CD14-positive monocyte (primary cell): ENCODE data around the gene PUM2. TPM values are rescaled to one million over a fixed set of nuclear protein-coding genes. Genes with fewer than 3 reads are reported as not detected.
"Not testable (repeated sequence)": the region's sequence is repeated elsewhere in the genome, so short reads cannot be mapped to it uniquely, and the experiment has no call there.

Experiments
- DNase-seq, 3 donors: peaks; one replicate each; pipeline ENCODE4 v3.0.0-alpha.2; 2011 to 2022
- H2AFZ ChIP-seq: 2 replicates; pipeline ENCODE4 v1.6.0; 2012; ENCODE audit warnings: mild to moderate bottlenecking, low read depth, low read length, inconsistent platforms; ENCODE audit not compliant: insufficient read depth, poor library complexity, severe bottlenecking
- H3K27ac ChIP-seq, 2 donors: 1 replicate in 1 of 2; 2 replicates in 1 of 2; pipeline ENCODE4 v1.5.1; 2012 to 2013; ENCODE audit warnings: low read length in 2 of 2, control low read depth in 1 of 2, inconsistent platforms in 1 of 2, low read depth in 1 of 2, mild to moderate bottlenecking in 1 of 2
- H3K27me3 ChIP-seq, 2 donors: one replicate each; pipeline versions ENCODE4 v1.6.0 to v1.6.1; 2011 to 2013; ENCODE audit warnings: low read length in 2 of 2; ENCODE audit not compliant: control insufficient read depth in 2 of 2, insufficient read depth in 2 of 2
- H3K36me3 ChIP-seq, 2 donors: replicated peaks in 1 of 2; 1 replicate in 1 of 2; 2 replicates in 1 of 2; pipeline versions ENCODE4 v1.5.1 to v1.6.1; 2012 to 2013; ENCODE audit warnings: low read length in 2 of 2, control low read depth in 1 of 2, inconsistent platforms in 1 of 2, mild to moderate bottlenecking in 1 of 2; ENCODE audit not compliant: insufficient read depth in 2 of 2, control insufficient read depth in 1 of 2
- H3K4me1 ChIP-seq, 2 donors: 1 replicate in 1 of 2; 2 replicates in 1 of 2; pipeline versions ENCODE4 v1.5.1 to v1.6.1; 2012 to 2013; ENCODE audit warnings: low read length in 2 of 2, control low read depth in 1 of 2, inconsistent platforms in 1 of 2, mild to moderate bottlenecking in 1 of 2, moderate library complexity in 1 of 2; ENCODE audit not compliant: insufficient read depth in 2 of 2, control insufficient read depth in 1 of 2
- H3K4me2 ChIP-seq: replicated peaks from 2 replicates; pipeline ENCODE3; 2012; ENCODE audit warnings: low read length, moderate library complexity, mild to moderate bottlenecking; ENCODE audit not compliant: poor library complexity, severe bottlenecking; ENCODE audit errors: extremely low read depth
- H3K4me3 ChIP-seq, 3 experiments: fragments of 200-600 bp in 1 of 3; sonication (generic) in 1 of 3; replicated peaks in 1 of 3; 1 replicate in 2 of 3; 2 replicates in 1 of 3; pipeline ENCODE4 v1.5.1; 2011 to 2013; ENCODE audit warnings: low read length in 3 of 3, mild to moderate bottlenecking in 3 of 3, control low read depth in 2 of 3, low read depth in 2 of 3, inconsistent platforms in 1 of 3, moderate library complexity in 1 of 3
- H3K79me2 ChIP-seq: 2 replicates; pipeline ENCODE4 v1.6.0; 2012; ENCODE audit warnings: mild to moderate bottlenecking, control low read depth, inconsistent platforms, low read length, moderate library complexity; ENCODE audit not compliant: insufficient read depth
- H3K9ac ChIP-seq: 2 replicates; pipeline ENCODE4 v1.6.0; 2017; ENCODE audit warnings: low read length, mild to moderate bottlenecking; ENCODE audit not compliant: insufficient read depth, poor library complexity, severe bottlenecking
- H3K9me3 ChIP-seq, 2 donors: replicated peaks in 1 of 2; 1 replicate in 1 of 2; 2 replicates in 1 of 2; pipeline versions ENCODE4 v1.5.1 to v1.6.1; 2012 to 2013; ENCODE audit warnings: low read length in 2 of 2, control low read depth in 1 of 2; ENCODE audit not compliant: control insufficient read depth in 1 of 2, insufficient read depth in 1 of 2
- H4K20me1 ChIP-seq: 2 replicates; pipeline ENCODE4 v1.6.0; 2012; ENCODE audit warnings: mild to moderate bottlenecking, low read length, control low read depth, moderate library complexity; ENCODE audit not compliant: insufficient read depth
- H3K27ac Mint-ChIP-seq, 7 donors: one replicate each; pipeline ENCODE4 v1.8.0; 2020; ENCODE audit warnings: mild to moderate bottlenecking in 7 of 7, mixed read lengths in 7 of 7, moderate library complexity in 6 of 7, inconsistent platforms in 2 of 7
- H3K27me3 Mint-ChIP-seq, 3 donors: one replicate each; pipeline ENCODE4 v1.8.0; 2021 to 2022; ENCODE audit warnings: low read depth in 3 of 3, mild to moderate bottlenecking in 3 of 3, mixed read lengths in 3 of 3, moderate library complexity in 3 of 3, inconsistent platforms in 1 of 3
- H3K36me3 Mint-ChIP-seq, 2 donors: one replicate each; pipeline ENCODE4 v1.8.0; 2020; ENCODE audit warnings: mixed read lengths in 2 of 2, inconsistent platforms in 1 of 2, mild to moderate bottlenecking in 1 of 2
- H3K4me1 Mint-ChIP-seq: one replicate; pipeline ENCODE4 v1.8.0; 2020; ENCODE audit warnings: mild to moderate bottlenecking, mixed read lengths
- H3K4me3 Mint-ChIP-seq, 2 donors: one replicate each; pipeline ENCODE4 v1.8.0; 2020; ENCODE audit warnings: mild to moderate bottlenecking in 2 of 2, mixed read lengths in 2 of 2, moderate library complexity in 1 of 2
- H3K9me3 Mint-ChIP-seq, 7 donors: one replicate each; pipeline ENCODE4 v1.8.0; 2020 to 2022; ENCODE audit warnings: mixed read lengths in 7 of 7, mild to moderate bottlenecking in 6 of 7, moderate library complexity in 6 of 7, inconsistent platforms in 2 of 7
- CTCF ChIP-seq: fragments of 200-600 bp; IDR thresholded peaks from one replicate; pipeline ENCODE4 v1.8.0; 2022; ENCODE audit warnings: antibody characterized with exemption, mild to moderate bottlenecking
- WGBS: methylation state at CpG from one replicate; pipeline ENCODE4 v1.1.5; 2013; ENCODE audit warnings: missing lambda C conversion rate; ENCODE audit not compliant: insufficient coverage; 5-methylcytosine and 5-hydroxymethylcytosine counted together
- intact Hi-C, 2 donors: fragments of 100-400 bp; cut with micrococcal nuclease; formaldehyde crosslinking; loops; one replicate each; pipeline versions ENCODE4 v1.15.0 to v1.15.1; 2023
- polyA plus RNA-seq, 3 donors: library from polyadenylated mRNA; depleted of rRNA in 1 of 3; unstranded in 2 of 3; stranded (reverse) in 1 of 3; fragments of 300-500 nt in 2 of 3; fragments of >200 nt in 1 of 3; fragmentation: Illumina TruSeq in 2 of 3; gene quantifications; 1 replicate in 2 of 3; 2 replicates in 1 of 3; pipeline ENCODE4 v1.2.3, GENCODE V29; 2012 to 2021

The PUM2 gene
- polyA plus RNA-seq, 3 donors: 7.2 to 22.4 (median 8.3) TPM

GRCh38 chr2:20242727-20243377 lies 107.8 kb downstream of the PUM2 start:
- Mint-ChIP-seq H3K4me1 (peaks cover 4% of the 10 kb centered on the region), H3K27me3 (peaks cover 2 to 14% (median 13%) of the 10 kb centered on the region in 3 donors), H3K36me3 (peaks cover 7 to 15% of the 10 kb centered on the region in 2 donors), H3K9me3 (peaks cover 0 to 7% (median 6%) of the 10 kb centered on the region in 7 donors), H3K4me3 (no peak overlapping the region), H3K27ac (no peak overlapping the region)
- H3K27ac ChIP-seq: no peak overlapping the region
- TF ChIP-seq CTCF: no peak
- H3K4me1 ChIP-seq: peaks cover 3 to 5% of the 10 kb centered on the region in 2 donors
- H3K79me2 ChIP-seq: no peaks in the 10 kb centered on the region
- 74% methylated on average over 2 of the region's 9 CpGs for WGBS
- H2AFZ ChIP-seq: no peak overlapping the region
- no peak overlapping the region for H3K4me2 ChIP-seq
- H3K9me3 ChIP-seq: peaks cover 0 to 4% of the 10 kb centered on the region in 2 donors
- H3K36me3 ChIP-seq: peaks cover 9 to 11% of the 10 kb centered on the region in 2 donors
- DNase-seq: no peak
- H3K9ac ChIP-seq: no peak overlapping the region
- no peaks in the 10 kb centered on the region for H3K27me3 ChIP-seq
- H4K20me1 ChIP-seq: no peaks in the 10 kb centered on the region
- intact Hi-C loops: no loop called here
- H3K4me3 ChIP-seq: no peak overlapping the region

GRCh38 chr2:20241973-20242726 lies 108.5 kb downstream of the PUM2 start:
- intact Hi-C loops: no loop called here
- Mint-ChIP-seq H3K27me3 (peaks cover 7 to 18% (median 14%) of the 10 kb centered on the region in 3 donors), H3K4me3 (peak overlapping the region; percentile 17 to 85), H3K36me3 (peaks cover 0 to 8% of the 10 kb centered on the region in 2 donors), H3K9me3 (peaks cover 0 to 13% (median 9%) of the 10 kb centered on the region in 7 donors), H3K4me1 (peaks cover 4% of the 10 kb centered on the region), H3K27ac (peak overlapping the region in 1 of 7 donors; percentile 31)
- peak in 1 of 3 donors; percentile 14 for DNase-seq
- Histone ChIP-seq H3K27ac (no peak overlapping the region), H2AFZ (no peak overlapping the region), H3K4me1 (peaks cover 3 to 5% of the 10 kb centered on the region in 2 donors), H3K4me2 (peak overlapping the region; percentile 45), H3K4me3 (peak overlapping the region in 1 of 3 experiments; percentile 24), H3K9ac (no peak overlapping the region), H3K79me2 (no peaks in the 10 kb centered on the region), H3K9me3 (peaks cover 0 to 4% of the 10 kb centered on the region in 2 donors), H3K27me3 (no peaks in the 10 kb centered on the region), H3K36me3 (peaks cover 3 to 4% of the 10 kb centered on the region in 2 donors), H4K20me1 (no peaks in the 10 kb centered on the region)
- TF ChIP-seq CTCF: peak; percentile 77
- WGBS: 61% methylated on average over 22 of the region's 43 CpGs

- H3K27ac ChIP-seq, DNase-seq, intact Hi-C loops, H3K27ac Mint-ChIP-seq, H3K9me3 ChIP-seq, H3K4me2 ChIP-seq, H3K36me3 Mint-ChIP-seq, H3K4me1 ChIP-seq, H3K4me3 ChIP-seq, H2AFZ ChIP-seq, H3K27me3 ChIP-seq, H3K9ac ChIP-seq, H3K79me2 ChIP-seq, H3K4me3 Mint-ChIP-seq, H3K4me1 Mint-ChIP-seq, H4K20me1 ChIP-seq, H3K36me3 ChIP-seq: not testable (repeated sequence)
- 100% methylated on average over 3 of the region's 6 CpGs for WGBS
- Mint-ChIP-seq H3K9me3 (peaks cover 0 to 13% (median 9%) of the 10 kb centered on the region in 7 donors), H3K27me3 (peaks cover 9 to 23% (median 14%) of the 10 kb centered on the region in 3 donors)
Observed at GRCh38 chr2:20240291-20240690, 110.4 kb downstream of the PUM2 start.
